GM23338 (cell line): Measurements from ENCODE around the gene FSD1. TPM values are rescaled to one million over a fixed set of nuclear protein-coding genes. Genes with fewer than 3 reads are reported as not detected.

ENCODE experiments used
- ATAC-seq: fragments of 200-7000 bp; cut with Tn5 transposase; 3 replicates; pipeline ENCODE4 v1.9.1; 2020
- DNase-seq: peaks from one replicate; pipeline ENCODE4 v3.0.0-alpha.2; 2015; ENCODE audit warnings: low spot score
- H2AFZ ChIP-seq: fragments of 200-600 bp; sonication (generic); 2 replicates; pipeline ENCODE4 v1.8.0; 2016; ENCODE audit warnings: antibody characterized with exemption, mild to moderate bottlenecking, moderate library complexity
- H3F3A ChIP-seq: fragments of 200-600 bp; sonication (generic); replicated peaks from 2 replicates; pipeline ENCODE4 v1.8.0; 2017; ENCODE audit warnings: antibody characterized with exemption, mixed run types, low read depth
- H3K27ac ChIP-seq: fragments of 200-600 bp; sonication (generic); 2 replicates; pipeline ENCODE4 v1.6.1; 2016; ENCODE audit warnings: low read depth
- H3K27me3 ChIP-seq: fragments of 200-600 bp; sonication (generic); 2 replicates; pipeline ENCODE4 v1.8.0; 2016; ENCODE audit warnings: mild to moderate bottlenecking, mixed run types, moderate library complexity; ENCODE audit not compliant: insufficient read depth
- H3K36me3 ChIP-seq: fragments of 200-600 bp; sonication (generic); 2 replicates; pipeline ENCODE4 v1.8.0; 2016; ENCODE audit warnings: mild to moderate bottlenecking; ENCODE audit not compliant: insufficient read depth
- H3K4me1 ChIP-seq: fragments of 200-600 bp; sonication (generic); 2 replicates; pipeline ENCODE4 v1.8.0; 2016; ENCODE audit warnings: mild to moderate bottlenecking, moderate library complexity; ENCODE audit not compliant: insufficient read depth
- H3K4me2 ChIP-seq: fragments of 200-600 bp; sonication (generic); 2 replicates; pipeline ENCODE4 v1.7.1; 2017; ENCODE audit warnings: mixed run types
- H3K4me3 ChIP-seq: fragments of 200-600 bp; sonication (generic); 2 replicates; pipeline ENCODE4 v1.6.1; 2016; ENCODE audit warnings: mixed run types
- H3K79me2 ChIP-seq: fragments of 200-600 bp; sonication (generic); replicated peaks from 2 replicates; pipeline ENCODE4 v1.8.0; 2017; ENCODE audit warnings: mild to moderate bottlenecking; ENCODE audit not compliant: insufficient read depth
- H3K9me2 ChIP-seq: fragments of 200-600 bp; sonication (generic); 2 replicates; pipeline ENCODE4 v1.8.0; 2017; ENCODE audit not compliant: insufficient read depth
- H4K20me1 ChIP-seq: fragments of 200-600 bp; sonication (generic); replicated peaks from 2 replicates; pipeline ENCODE4 v1.8.0; 2017; ENCODE audit warnings: mild to moderate bottlenecking; ENCODE audit not compliant: insufficient read depth
- H3K27ac Mint-ChIP-seq: 2 replicates; pipeline ENCODE4 v1.8.0; 2020; ENCODE audit warnings: inconsistent platforms, mild to moderate bottlenecking, moderate library complexity, mixed read lengths
- H3K27me3 Mint-ChIP-seq: 3 replicates; pipeline ENCODE4 v1.8.0; 2022; ENCODE audit warnings: low read depth, mild to moderate bottlenecking, moderate library complexity, mixed read lengths, inconsistent platforms; ENCODE audit not compliant: insufficient read depth, poor library complexity
- H3K36me3 Mint-ChIP-seq: 3 replicates; pipeline ENCODE4 v1.8.0; 2021; ENCODE audit warnings: low read depth, mild to moderate bottlenecking, inconsistent platforms, moderate library complexity, mixed read lengths
- H3K4me1 Mint-ChIP-seq: 3 replicates; pipeline ENCODE4 v1.8.0; 2020; ENCODE audit warnings: mild to moderate bottlenecking, inconsistent platforms, mixed read lengths
- H3K4me3 Mint-ChIP-seq: 3 replicates; pipeline ENCODE4 v1.8.0; 2021; ENCODE audit warnings: moderate library complexity, mild to moderate bottlenecking, inconsistent platforms, mixed read lengths
- H3K9me3 Mint-ChIP-seq: 3 replicates; pipeline ENCODE4 v1.8.0; 2020; ENCODE audit warnings: moderate library complexity, mild to moderate bottlenecking, inconsistent platforms, mixed read lengths
- CREB1 ChIP-seq: fragments of 250-450 bp; sonication (Bioruptor Pico); IDR thresholded peaks from 2 replicates; pipeline ENCODE4 v1.5.0; 2020; ENCODE audit warnings: low read depth, mild to moderate bottlenecking, moderate library complexity
- CTCF ChIP-seq, 2 experiments: fragments of 200-600 bp in 1 of 2; sonication (generic) in 1 of 2; conservative IDR thresholded peaks; 2 replicates each; pipeline versions ENCODE4 v1.5.1 to v1.6.1; 2016 to 2017; ENCODE audit warnings: antibody characterized with exemption in 2 of 2, low read depth in 2 of 2, mild to moderate bottlenecking in 2 of 2, moderate library complexity in 1 of 2
- ETS1 ChIP-seq: IDR thresholded peaks from 2 replicates; pipeline ENCODE4 v1.6.1; 2016; ENCODE audit warnings: antibody characterized with exemption
- EZH2 ChIP-seq: fragments of 200-600 bp; sonication (generic); IDR thresholded peaks from one replicate; pipeline ENCODE4 v1.8.0; 2017; ENCODE audit warnings: antibody characterized with exemption, mild to moderate bottlenecking, low read depth; ENCODE audit not compliant: unreplicated experiment
- EZH2phosphoT487 ChIP-seq: fragments of 200-600 bp; sonication (generic); IDR thresholded peaks from one replicate; pipeline ENCODE4 v1.8.1; 2018; ENCODE audit warnings: antibody characterized with exemption; ENCODE audit not compliant: unreplicated experiment
- JUNB ChIP-seq: IDR thresholded peaks from one replicate; pipeline ENCODE4 v1.6.1; 2016; ENCODE audit warnings: antibody characterized with exemption; ENCODE audit not compliant: unreplicated experiment
- NANOG ChIP-seq: IDR thresholded peaks from 2 replicates; pipeline ENCODE4 v1.6.1; 2016; ENCODE audit warnings: antibody characterized with exemption, borderline replicate concordance
- POLR2AphosphoS5 ChIP-seq: IDR thresholded peaks from 2 replicates; pipeline ENCODE4 v1.6.1; 2016; ENCODE audit warnings: antibody characterized with exemption, low read depth
- REST ChIP-seq: IDR thresholded peaks from one replicate; pipeline ENCODE4 v1.6.1; 2018; ENCODE audit warnings: antibody characterized with exemption; ENCODE audit not compliant: unreplicated experiment
- STAT1 ChIP-seq: IDR thresholded peaks from one replicate; pipeline ENCODE4 v1.6.1; 2016; ENCODE audit warnings: antibody characterized with exemption; ENCODE audit not compliant: unreplicated experiment
- ZNF114 ChIP-seq: fragments of 250-450 bp; sonication (Bioruptor Pico); IDR thresholded peaks from 2 replicates; pipeline ENCODE4 v1.5.0; 2020; ENCODE audit warnings: mild to moderate bottlenecking, moderate library complexity
- ZNF331 ChIP-seq: fragments of 250-450 bp; sonication (Bioruptor Pico); IDR thresholded peaks from 2 replicates; pipeline ENCODE4 v1.5.0; 2020; ENCODE audit warnings: low read depth, mild to moderate bottlenecking, moderate library complexity
- ZNF462 ChIP-seq: fragments of 250-450 bp; sonication (Bioruptor Pico); IDR thresholded peaks from 2 replicates; pipeline ENCODE4 v1.5.0; 2020; ENCODE audit warnings: mild to moderate bottlenecking, moderate library complexity
- polyA plus RNA-seq: library from polyadenylated mRNA; unstranded; fragments of >200 nt; fragmentation: Nextera tagmentation; extraction: Ambion mirVana; gene quantifications from 2 replicates; pipeline ENCODE4 v1.2.1, GENCODE V29; 2016
- total RNA-seq: library from RNA; depleted of rRNA; stranded (reverse); fragments of >200 nt; shearing (Covaris generic); gene quantifications from 2 replicates; pipeline ENCODE4 v1.2.3, GENCODE V29; 2014

FSD1 gene
- total and polyA plus RNA-seq, 2 experiments from 2014 or later = 50.7 to 82.9 TPM

- Histone ChIP-seq H3K4me2 (no peak overlapping the region), H2AFZ (no peak overlapping the region), H3F3A (peaks cover 2% of the 10 kb centered on the region; the same call in 1 of the 2 replicates), H3K36me3 (no peaks in the 10 kb centered on the region; the same call in 1 of the 2 replicates), H3K4me3 (no peak overlapping the region), H3K79me2 (no peaks in the 10 kb centered on the region), H3K27ac (no peak overlapping the region), H3K9me2 (no peaks in the 10 kb centered on the region), H3K4me1 (peaks cover 4% of the 10 kb centered on the region; the same call in 1 of the 2 replicates), H4K20me1 (no peaks in the 10 kb centered on the region), H3K27me3 (peaks cover 5% of the 10 kb centered on the region; the same call in 1 of the 2 replicates)
- Mint-ChIP-seq H3K4me3 (no peak overlapping the region), H3K9me3 (no peaks in the 10 kb centered on the region), H3K4me1 (peaks cover 2% of the 10 kb centered on the region; the same call in 2 of the 3 replicates), H3K27me3 (peaks cover 8% of the 10 kb centered on the region), H3K36me3 (peaks cover 21% of the 10 kb centered on the region; the same call in 2 of the 3 replicates), H3K27ac (no peak overlapping the region)
- ATAC-seq (no peak; the same call in 2 of the 3 replicates), DNase-seq (no peak)
- TF ChIP-seq NANOG (no peak), POLR2AphosphoS5 (no peak), JUNB (no peak), REST (no peak), ETS1 (no peak), CREB1 (CRISPR knock-in tag) (no peak), ZNF331 (CRISPR knock-in tag) (no peak), EZH2phosphoT487 (no peak), STAT1 (no peak), EZH2 (no peak), ZNF114 (CRISPR knock-in tag) (no peak), ZNF462 (CRISPR knock-in tag) (no peak), CTCF (conservative IDR thresholded peaks at IDR 0.05; ENCODE audit: low read depth in 2 of 2) (no peak)
Measured at GRCh38 chr19:4272894-4273293, 31.5 kb upstream of the FSD1 start.
